ENCODE results near the gene CHN1.

The CHN1 gene

DNA sequence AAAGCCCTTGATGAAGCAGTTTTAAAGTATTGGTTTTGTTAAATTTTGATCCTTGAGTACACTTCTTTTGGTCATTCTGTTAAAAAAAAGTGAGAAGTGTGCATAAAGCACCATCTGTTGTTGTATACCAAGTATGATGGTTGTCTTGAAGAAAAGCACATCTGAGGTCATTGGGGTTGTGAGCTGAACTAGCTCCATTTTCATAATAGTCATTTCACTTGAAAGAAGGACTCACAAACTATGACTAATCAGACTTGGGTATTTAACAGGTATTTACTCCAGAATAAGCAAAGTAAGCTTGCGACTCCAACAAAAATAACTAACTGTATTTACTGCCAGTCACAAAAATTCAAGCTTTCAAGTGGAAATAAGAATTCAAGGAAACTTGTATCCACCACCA is 35.1 kb downstream of the CHN1 start:
- no peak for DNase-seq

DNA sequence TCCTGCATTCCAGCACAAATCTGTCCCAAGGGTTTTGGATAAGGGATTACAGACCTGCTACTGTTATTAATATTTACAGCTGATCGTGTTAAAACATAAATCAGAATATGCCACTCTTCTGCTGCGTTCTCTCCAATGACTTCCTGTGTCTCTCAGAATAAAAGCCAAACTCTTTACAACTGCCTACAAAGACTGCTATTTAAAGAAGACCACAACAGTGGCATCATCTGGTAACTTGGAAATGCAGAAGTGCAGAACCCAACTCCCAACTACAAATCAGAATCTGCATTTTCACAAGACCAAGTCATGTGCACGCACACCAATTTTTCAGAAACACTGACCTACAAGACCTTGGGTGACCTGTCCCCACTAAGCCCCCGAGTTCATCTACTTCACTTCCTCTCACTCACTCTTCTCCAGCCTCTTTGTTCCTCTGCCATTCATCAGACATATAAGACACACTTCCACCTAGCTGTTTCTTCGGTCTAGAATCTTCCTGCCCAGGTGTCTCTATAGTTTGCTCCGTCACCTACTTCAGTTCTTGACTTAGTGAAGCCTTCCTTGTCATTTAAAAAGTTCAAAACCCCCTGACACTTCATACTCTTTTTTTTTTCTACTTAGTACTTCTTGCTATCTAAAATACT is 36.0 kb downstream of the CHN1 start:
- no peak for DNase-seq

- no peak for DNase-seq
These were observed 37.4 kb downstream of the CHN1 start for GRCh38 chr2:174967691-174968260.

- no peak for DNase-seq
These were observed 38.1 kb downstream of the CHN1 start for GRCh38 chr2:174967086-174967485.

DNA sequence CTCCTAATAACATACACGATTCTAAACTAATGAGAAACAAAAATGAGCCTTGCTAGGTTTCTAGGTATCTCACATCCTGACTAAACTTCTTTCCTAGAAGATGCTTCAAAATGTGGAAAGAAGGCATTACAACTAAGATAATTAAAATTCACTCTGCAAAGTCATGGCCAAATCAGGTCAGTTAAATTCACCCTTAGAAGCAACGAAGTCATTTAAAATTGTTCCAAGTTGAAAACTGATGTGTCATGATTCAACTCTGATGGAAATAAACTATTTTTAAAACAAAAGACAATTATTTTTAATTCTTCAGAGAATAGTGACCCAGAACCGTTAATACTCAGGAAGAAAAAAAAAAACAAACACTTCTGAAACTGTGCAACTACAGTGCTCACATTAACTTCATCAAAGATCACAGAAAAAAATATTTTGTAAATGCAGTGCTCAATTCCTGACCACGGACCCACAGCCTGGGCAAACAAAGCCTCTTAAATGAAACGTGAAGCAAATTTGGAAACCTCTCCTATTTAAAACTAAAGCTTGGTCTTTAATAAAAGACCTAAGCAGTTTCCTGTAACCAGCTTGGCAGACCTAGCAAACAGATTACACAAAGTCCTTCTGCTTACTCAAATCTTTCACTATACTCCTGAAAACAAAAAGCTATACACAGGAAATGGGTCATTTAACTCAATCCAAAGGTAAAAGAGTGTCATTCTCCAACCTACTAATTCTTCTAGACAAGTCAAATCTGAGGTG is 39.0 kb downstream of the CHN1 start:
- DNase-seq: peak; percentile 61

GRCh38 chr2:174965551-174965950 is 39.6 kb downstream of the CHN1 start:
- DNase-seq: no peak

DNA sequence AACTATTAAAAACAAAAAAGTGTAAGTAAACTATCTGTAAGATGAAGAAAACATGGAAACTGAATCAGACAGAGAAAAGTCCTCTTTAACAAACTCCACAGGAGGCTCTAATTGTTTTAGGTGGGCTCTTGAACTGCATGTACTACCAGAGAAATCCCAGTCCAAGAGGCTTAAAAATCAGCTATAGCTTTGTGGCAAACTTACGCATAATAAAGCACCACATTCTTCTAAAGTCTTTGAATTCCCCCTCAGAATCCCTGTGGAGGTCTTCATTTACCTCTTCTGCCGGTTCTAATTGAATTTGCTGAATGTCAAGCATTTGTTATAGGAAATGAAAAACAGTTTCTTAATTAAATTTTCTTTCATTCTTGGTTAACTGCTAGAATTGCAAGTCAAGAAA is 40.8 kb downstream of the CHN1 start:
- no peak for DNase-seq

DNA sequence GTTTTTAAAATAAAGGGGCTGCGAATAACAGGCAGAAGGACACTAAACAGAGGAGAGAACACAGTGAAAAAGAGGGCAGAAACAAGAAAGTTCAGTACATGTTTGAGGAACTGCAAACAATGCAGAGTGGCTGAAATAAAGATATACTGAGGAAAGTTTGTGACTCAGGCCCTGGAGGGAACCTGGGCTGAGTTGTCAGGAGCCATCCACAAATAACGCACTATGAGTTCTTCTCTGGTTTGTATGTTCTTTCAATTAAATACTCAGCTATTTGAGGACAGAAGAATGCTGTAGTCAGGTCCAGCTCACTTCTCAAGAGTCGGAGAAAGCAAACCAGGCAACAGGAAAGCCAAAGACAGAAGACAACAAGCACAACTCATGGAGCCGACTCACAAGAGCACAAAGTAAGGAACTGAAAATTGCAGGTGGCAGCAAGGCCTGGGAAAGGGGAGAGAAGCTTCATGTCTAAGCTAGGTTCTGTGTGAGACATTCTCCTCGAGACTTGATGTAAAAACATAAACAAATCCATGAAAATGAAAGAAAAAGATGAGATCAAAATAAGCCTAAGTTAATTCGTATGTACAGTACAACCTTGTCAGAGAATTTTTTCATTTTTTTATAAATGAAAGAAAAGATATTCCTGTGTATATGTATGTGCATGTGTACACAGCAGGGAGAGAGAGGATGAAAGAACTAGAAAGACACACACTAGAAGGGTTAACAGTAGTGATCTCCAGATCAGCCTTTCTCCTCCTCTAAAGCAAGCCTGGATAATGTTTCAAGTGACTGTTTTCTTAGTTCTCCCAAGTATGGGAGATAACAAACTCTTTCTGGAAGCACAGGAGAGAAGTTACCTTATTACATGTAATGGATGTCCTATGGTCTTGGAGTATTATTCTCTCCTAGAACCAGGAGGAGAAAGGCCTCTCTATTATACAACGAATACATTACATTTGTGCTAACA is 41.5 kb downstream of the CHN1 start:
- DNase-seq: no peak

GRCh38 chr2:174959787-174960186 is 45.4 kb downstream of the CHN1 start:
- no peak for DNase-seq

DNA sequence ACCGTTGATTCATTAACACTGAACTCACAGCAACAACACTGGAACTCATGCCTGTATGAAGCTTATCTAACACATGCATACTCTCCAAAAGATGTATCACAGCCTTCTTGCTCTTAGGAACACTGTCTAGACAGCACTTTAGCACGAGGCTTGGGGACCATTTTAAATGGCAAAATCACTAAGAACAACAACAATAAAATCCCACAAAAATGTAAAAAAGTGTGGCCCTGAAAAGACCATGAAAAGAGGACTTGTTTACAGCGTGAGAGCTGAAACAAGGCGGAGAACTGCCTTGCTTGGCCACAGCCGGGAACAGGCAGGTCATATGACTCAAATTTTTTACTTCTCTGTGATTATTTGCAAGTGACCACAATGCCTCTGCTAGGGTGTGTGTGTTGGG is 48.1 kb downstream of the CHN1 start:
- no peak for DNase-seq

- peak; percentile 99 for DNase-seq
These were observed 52.6 kb downstream of the CHN1 start for GRCh38 chr2:174952607-174953006.

DNA sequence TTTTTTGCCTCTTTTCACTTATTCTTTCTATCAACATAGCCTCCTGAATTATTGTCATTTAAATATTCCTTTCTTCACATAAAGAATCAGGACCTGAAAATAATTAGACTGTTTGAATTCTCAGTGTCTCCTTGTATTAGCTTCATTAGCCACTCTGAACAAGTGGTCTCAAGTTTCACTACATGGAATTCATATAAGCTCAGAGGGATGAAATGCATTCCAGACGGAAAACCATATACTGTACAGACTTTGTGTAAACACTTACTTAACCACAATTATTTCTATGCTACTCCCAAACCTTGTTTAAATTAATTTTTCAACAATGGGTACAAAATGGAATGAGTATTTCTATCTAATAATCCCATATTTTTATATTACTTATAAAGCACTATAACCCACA is 53.4 kb downstream of the CHN1 start:
- DNase-seq: peak; percentile 97

GRCh38 chr2:174949988-174950687 is 55.0 kb downstream of the CHN1 start:
- no peak for DNase-seq

DNA sequence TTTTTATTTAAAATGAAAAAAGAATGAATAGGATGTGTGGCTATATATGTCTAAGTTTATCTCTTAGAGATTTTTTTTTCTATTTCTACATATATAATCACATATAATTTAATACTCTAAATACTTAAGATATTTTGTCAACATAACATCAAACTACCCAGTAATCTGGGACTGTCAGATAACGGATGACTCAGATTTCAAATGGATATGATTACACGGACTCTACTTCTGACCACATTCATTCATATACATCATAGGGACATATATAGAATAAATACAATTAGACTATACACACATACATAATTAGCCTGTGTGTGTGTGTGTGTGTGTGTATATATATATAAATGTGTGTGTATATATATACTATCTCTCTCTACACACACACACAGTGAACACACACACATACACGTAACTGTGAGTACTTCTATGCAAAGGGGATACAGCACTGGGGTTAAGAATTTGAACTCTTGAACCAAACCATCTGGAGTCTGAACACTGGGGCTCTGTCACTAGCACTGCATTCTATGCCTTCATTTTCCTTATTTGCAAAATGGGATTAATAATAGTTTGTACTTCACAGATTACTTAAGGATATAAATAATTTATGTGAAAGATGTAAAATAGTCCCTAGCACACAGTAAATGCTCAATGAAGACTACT is 59.5 kb downstream of the CHN1 start:
- DNase-seq: no peak

GRCh38 chr2:174939046-174939445 is 66.1 kb downstream of the CHN1 start:
- no peak for DNase-seq

- no peak for DNase-seq
These were observed 73.5 kb downstream of the CHN1 start for GRCh38 chr2:174931724-174932123.

DNA sequence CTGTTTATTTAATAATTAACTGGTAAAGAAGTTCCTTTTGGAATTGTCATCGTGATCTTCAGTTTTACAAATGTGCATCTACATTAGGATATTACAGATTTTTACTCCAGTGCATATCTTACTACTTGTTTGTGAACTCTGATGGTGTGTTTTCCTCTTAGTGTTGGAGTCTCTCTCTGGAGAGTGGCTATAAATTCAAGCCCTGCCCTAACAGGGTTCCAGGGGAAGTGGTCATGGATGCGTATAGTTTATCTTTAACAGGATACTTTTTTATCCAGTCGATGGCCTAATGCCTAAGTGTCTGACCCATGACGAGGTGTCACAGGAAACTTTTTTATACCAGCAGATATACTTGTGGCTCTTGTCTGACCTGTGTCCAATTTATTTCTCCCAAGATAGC is 75.4 kb downstream of the CHN1 start:
- DNase-seq: no peak

GRCh38 chr2:174925046-174925784 is 80.0 kb downstream of the CHN1 start:
- no peak for DNase-seq

GRCh38 chr2:174924061-174924693 is 81.0 kb downstream of the CHN1 start:
- no peak for DNase-seq

- DNase-seq: no peak
These were observed 85.1 kb downstream of the CHN1 start for GRCh38 chr2:174919947-174920595.

Data from NCI-H510A treated with DMSO at 0.1 percent for 48 hours (cell line).